Stimulated activated CD4-positive, alpha-beta T cell treated with anti-CD3 and anti-CD28 coated beads, Interleukin-1b, Interleukin-23, amount 100 ng/mL, for 1 hour (primary cell): Measurements from ENCODE around the gene PLK5.
"Not testable (repeated sequence)": the region's sequence is repeated elsewhere in the genome, so short reads cannot be mapped to it uniquely, and the experiment has no call there.

ENCODE experiments used
- DNase-seq, 2 donors: peaks; one replicate each; pipeline ENCODE4 v3.0.0-alpha.2; 2020; ENCODE audit warnings: low read depth in 2 of 2

PLK5 gene

GRCh38 chr19:1507763-1508506 lies 15.9 kb upstream of the PLK5 start:
- peak; percentile 84 to 85 for DNase-seq

DNA sequence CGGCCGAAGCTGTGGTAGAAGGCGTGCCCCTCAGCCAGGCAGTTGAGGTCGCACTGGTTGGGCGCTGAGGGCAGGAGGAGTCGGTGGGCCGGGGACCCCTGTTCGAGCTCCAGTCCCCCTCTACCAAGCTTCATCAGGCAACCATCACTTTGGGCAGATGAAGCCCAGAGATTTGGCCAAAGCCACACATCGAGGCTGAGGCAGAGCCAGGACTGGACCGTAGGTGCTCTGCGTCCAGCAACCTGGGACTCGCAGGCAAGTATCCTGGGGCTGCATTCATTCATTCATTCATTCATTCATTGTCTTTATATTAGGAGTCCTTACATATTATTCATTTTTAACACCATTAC lies 15.4 kb upstream of the PLK5 start:
- no peak for DNase-seq

DNA sequence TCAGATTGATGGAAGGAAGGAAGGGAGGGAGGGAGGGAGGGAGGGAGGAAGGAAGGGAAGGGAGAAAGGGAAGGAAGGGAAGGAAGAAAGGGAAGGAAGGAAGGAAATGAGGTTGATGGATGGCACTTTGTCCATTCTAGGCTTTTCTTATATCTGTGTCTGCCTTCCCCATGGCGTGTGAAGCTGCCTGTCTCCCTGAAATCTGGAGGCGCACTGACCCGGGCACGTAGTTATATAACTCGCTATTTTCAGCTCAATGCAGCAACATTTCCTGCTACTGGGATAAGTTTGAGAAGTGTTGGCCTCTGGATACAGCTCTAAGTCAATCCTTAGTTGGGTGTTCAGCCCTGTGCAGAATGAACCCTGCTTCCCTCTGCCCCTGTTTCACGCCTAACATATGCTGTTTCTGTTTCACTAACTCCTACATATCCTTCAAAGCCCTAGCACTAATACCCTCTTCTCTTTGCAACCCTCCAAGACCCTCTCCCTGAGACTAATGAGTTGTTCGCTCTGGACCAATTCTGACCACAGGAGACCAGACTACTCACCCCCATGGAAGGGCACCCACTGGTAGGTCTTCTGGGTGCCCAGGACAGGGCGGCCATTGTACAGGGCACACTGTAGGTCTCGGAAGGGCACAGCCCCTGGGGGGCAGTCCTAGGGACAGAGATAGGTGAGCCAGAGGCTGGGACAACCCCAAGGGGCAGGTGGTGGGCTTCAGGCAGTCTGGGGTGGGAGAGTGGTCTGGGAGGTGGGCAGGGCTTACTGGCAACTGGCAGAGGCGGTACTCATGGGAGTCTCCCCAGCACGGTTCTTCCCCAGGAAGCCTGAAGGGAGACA lies 14.1 kb upstream of the PLK5 start:
- no peak for DNase-seq

DNA sequence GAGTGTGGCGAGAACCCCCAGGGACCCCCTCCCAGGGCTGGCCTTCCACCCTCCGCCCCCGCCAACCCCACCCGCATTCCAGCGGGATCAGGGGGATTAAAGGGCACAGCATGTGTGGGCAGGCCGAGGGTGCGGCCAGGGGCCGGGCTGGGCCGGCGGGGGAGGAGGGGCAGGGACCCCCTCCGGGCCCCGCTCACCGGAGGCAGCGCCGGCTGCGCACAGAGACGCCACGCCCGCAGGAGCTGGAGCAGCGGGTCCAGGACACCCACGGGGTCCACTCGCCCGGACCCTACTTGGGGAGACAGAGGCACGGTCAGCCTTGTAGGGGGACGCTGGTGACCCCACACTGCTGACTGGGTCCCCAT lies 13.5 kb upstream of the PLK5 start:
- DNase-seq, result no peak

DNA sequence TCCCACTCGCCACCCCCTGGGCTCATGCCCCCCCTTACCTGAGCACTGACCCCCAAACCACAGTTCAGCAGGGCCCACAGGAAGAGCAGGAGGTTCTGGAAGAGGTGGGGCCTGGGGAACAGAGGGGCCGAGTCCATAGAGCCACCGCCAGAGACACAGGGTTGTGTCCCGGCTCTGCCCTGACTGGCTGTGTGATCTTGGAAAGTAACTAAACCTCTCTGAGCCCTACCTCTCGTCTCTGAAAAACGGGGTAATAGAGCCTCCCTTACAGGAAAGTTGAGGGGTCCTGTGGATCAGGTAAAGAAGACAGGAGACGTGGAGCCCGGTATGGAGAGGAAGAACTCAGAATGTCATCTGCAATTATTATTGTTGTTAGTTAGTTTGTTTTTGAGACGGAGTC lies 13.1 kb upstream of the PLK5 start:
- no peak for DNase-seq

- no peak for DNase-seq
These were observed 12.3 kb upstream of the PLK5 start for GRCh38 chr19:1511318-1512317.

DNA sequence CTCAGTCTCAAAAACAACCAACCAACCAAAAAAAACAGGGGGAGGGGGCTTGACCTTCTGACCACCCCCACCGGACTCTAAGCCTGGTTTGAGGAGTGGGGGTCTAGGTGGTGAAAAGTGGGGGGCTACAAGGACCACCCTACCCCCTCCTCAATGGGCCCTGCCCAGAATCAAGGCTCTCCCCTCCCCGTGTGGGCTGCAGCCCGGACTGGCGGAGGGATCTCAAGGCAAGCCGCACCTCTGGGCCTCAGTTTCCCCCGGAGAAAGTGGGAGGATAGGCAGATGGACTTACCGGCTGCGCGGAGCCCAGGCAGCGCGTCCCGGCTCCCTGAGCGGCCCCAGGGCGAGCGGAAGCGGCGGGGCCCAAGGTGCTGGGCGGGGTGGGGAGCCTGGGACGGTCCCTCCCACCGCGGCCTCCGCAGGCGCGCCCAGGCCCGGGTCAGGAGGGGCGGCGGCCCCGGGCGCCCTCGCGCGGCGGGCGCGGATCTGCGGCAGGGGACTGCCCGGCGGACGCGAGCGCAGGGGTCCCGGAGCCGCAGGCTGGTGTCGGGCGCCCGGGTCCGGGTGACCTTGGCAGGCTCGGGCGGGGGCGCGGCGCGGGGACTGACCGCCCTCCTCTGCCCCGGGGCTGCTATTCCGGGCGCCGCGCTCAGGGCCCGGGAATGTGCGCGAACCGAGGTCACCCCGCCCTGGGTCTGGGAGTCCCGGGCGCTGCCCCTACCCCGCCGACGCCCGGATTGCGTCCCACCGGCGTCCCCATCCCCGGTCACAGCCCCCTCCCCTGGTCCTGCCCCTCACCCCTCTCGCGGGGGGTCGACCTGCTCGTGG lies 11.0 kb upstream of the PLK5 start, which contains the start of gene ADAMTSL5:
Gene ADAMTSL5 (minus strand): TSS at position 349 of the 828 bp plus-strand sequence. CDS start 2,076 bp downstream, outside the sequence.
- peak; percentile 16 to 32 for DNase-seq

GRCh38 chr19:1513499-1514294 lies 10.2 kb upstream of the PLK5 start:
- peak; percentile 34 to 50 for DNase-seq

- DNase-seq, result no peak
These were observed 9.6 kb upstream of the PLK5 start for GRCh38 chr19:1514295-1514661.

DNA sequence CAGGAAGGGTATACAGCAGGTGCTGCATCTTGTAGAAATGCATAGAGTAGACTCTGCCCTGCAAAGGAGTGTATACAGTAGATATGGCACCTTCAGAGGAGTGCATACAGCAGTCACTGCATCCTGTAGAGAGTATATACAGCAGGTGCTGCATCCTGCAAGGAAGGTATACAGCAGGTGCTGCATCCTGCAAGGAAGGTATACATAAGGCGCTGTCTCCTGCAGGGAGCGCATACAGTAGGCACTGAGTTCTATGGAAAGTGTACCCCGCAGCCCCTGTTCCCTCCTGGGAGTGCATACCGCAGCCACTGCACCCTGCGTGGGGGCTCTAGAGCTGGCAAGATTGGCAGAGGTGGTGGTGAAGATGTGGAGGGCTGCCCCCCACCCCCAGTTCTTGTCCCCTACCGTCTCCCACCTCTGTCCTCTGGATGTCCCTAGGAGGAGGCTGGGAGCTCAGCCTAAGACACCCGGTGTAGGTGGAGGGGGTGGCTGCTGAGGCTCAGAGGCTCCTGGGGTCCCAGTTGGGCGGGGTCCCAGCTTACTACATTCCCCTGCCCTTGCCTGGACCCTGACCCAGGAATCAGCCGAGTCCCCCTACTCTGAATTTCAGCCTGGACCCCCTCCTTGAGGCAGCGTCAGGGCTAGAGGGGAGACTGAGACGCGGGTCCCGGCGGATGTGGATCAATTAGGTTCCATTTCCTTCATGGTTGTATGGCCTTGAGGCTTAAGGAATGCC lies 8.7 kb upstream of the PLK5 start:
- DNase-seq, result no peak

GRCh38 chr19:1516395-1516753 lies 7.5 kb upstream of the PLK5 start:
- no peak for DNase-seq

GRCh38 chr19:1518471-1518870 lies 5.4 kb upstream of the PLK5 start:
- DNase-seq, result no peak

- DNase-seq, result not testable (repeated sequence)
These were observed 4.1 kb upstream of the PLK5 start for GRCh38 chr19:1519802-1520201.

GRCh38 chr19:1520203-1520780 lies 3.6 kb upstream of the PLK5 start:
- no peak for DNase-seq

DNA sequence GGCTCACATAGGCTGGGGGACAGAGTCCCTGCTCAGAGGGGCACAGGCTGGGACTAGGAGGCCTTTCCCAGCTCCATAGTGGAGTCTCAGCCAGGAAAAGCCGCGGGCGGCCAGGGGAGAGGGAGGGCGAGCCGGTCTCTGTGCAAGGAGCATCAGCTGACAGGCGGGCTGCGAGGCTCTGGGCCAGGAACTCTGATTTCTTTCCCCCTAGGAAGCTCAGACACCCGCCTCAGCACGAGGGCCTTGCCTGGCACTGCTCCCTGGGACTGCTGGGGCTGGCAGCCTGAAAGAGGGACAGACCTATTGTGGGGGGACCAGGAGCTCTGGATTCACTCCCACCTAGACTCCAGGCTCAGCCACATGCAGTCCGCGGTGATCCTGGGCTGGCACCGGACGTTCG lies 2.2 kb upstream of the PLK5 start:
- no peak for DNase-seq

- no peak for DNase-seq
These were observed 1.8 kb upstream of the PLK5 start for GRCh38 chr19:1522061-1522460.

GRCh38 chr19:1522838-1523237 lies 1.0 kb upstream of the PLK5 start:
- no peak for DNase-seq

- DNase-seq, result no peak
These were observed 552 bp downstream of the PLK5 start for GRCh38 chr19:1524287-1524971.

DNA sequence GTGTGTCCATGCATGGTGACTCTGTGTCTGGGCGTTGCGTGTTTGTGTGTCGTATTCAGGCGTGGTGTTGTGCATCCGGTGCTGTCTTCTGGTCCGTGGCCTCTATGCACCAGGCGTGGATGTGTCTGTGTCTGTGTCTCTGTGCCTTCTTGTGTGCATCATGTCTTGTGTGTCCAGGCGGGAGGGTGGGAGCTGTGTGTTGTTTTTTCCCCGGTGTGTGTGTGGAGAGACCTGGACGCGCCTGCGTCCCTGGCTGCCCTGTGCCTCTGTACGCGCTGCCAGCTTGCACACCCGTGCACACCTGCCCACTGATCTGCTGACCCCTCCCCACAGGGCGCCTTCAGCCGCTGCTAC lies 1.1 kb downstream of the PLK5 start:
- no peak for DNase-seq
